ENCODE measurements around the gene STXBP6. TPM values are rescaled to one million over a fixed set of nuclear protein-coding genes. Genes with fewer than 3 reads are reported as not detected.

STXBP6 gene
- total RNA-seq, 1 experiment from 2014 or later: 0.27 TPM

GRCh38 chr14:25052385-25052784 is 2.4 kb upstream of the STXBP6 start (continued):
- TF ChIP-seq ZBTB33 (IDR thresholded peaks at IDR 0.05; ENCODE audit: extremely low read depth, insufficient replicate concordance, low read length) (no peak), YY1 (IDR thresholded peaks at IDR 0.05; ENCODE audit: extremely low read depth, insufficient replicate concordance, low read depth, low read length) (no peak), RAD21 (IDR thresholded peaks at IDR 0.05; ENCODE audit: low read depth) (no peak), SRF (IDR thresholded peaks at IDR 0.05; ENCODE audit: low read depth) (no peak)

- POLR2A ChIA-PET: no interaction called here
Observed at GRCh38 chr14:25050269-25051150, 563 bp upstream of the STXBP6 start.

More at GRCh38 chr14:25050269-25051150, 563 bp upstream of the STXBP6 start:
- Histone ChIP-seq H3K4me1 (ENCODE audit: control insufficient read depth in 1 of 2, insufficient read depth in 2 of 2, low read length in 2 of 2) (no peaks in the 10 kb centered on the region), H4K20me1 (ENCODE audit: insufficient read depth) (no peaks in the 10 kb centered on the region), H3K27ac (ENCODE audit: low read depth, low read length) (no peak overlapping the region), H3K4me3 (replicated peaks in 1 of 2; ENCODE audit: low read depth in 1 of 2, low read length in 2 of 2) (no peak overlapping the region), H3K9me3 (ENCODE audit: control insufficient read depth in 1 of 2, insufficient read depth in 1 of 2, low read depth in 1 of 2, low read length in 2 of 2) (peaks cover 0 to 7% of the 10 kb centered on the region in 2 experiments; a peak in 2 of 4 replicates), H3K79me2 (ENCODE audit: insufficient read depth, low read length) (no peaks in the 10 kb centered on the region), H3K27me3 (ENCODE audit: insufficient read depth, low read length) (no peaks in the 10 kb centered on the region), H3K36me3 (ENCODE audit: control insufficient read depth in 1 of 2, insufficient read depth in 2 of 2, low read length in 2 of 2) (no peaks in the 10 kb centered on the region), H2AFZ (ENCODE audit: low read depth, low read length, poor library complexity, severe bottlenecking) (no peak overlapping the region), H3K9me2 (ENCODE audit: insufficient read depth) (no peaks in the 10 kb centered on the region), H3K9ac (ENCODE audit: low read length) (no peak overlapping the region), H3K4me2 (ENCODE audit: low read length) (no peak overlapping the region)
- DNase-seq (ENCODE audit: low read depth, low spot score) (no peak), ATAC-seq (no peak)
- CTCF ChIA-PET: no interaction called here
- RAD21 ChIA-PET (ENCODE audit: low non-redundant PET in 1 of 2, low total read pairs in 2 of 2, uncharacterized antibody in 2 of 2, unreplicated experiment in 2 of 2): no interaction called here
- intact Hi-C loops (cut with micrococcal nuclease): no loop called here
- no peak for TF ChIP-seq ZNF274 (IDR thresholded peaks at IDR 0.05; ENCODE audit: low read depth, low read length)
- no peak for TF ChIP-seq EGR1 (IDR thresholded peaks at IDR 0.05; ENCODE audit: low read depth)
- no peak for TF ChIP-seq YY1 (IDR thresholded peaks at IDR 0.05; ENCODE audit: extremely low read depth, insufficient replicate concordance, low read depth, low read length)
- no peak for TF ChIP-seq CEBPB (IDR thresholded peaks at IDR 0.05; ENCODE audit: low read depth)
- no peak for TF ChIP-seq ZFX (IDR thresholded peaks at IDR 0.05)
- no peak for TF ChIP-seq MAX (IDR thresholded peaks at IDR 0.05)
- TF ChIP-seq FOSL1 (IDR thresholded peaks at IDR 0.05; ENCODE audit: low read depth): no peak
- TF ChIP-seq EZH2phosphoT487 (IDR thresholded peaks at IDR 0.05; ENCODE audit: borderline replicate concordance): no peak
- TF ChIP-seq RAD21 (IDR thresholded peaks at IDR 0.05; ENCODE audit: low read depth): no peak
- TF ChIP-seq SP1 (IDR thresholded peaks at IDR 0.05; ENCODE audit: low read depth): no peak
- no peak for TF ChIP-seq CTCF (IDR thresholded peaks at IDR 0.05 in 2 of 3, conservative IDR thresholded peaks at IDR 0.05 in 1 of 3; ENCODE audit: borderline replicate concordance in 1 of 3, insufficient read depth in 1 of 3, low read depth in 2 of 3, low read length in 2 of 3)
- no peak for TF ChIP-seq ELF1 (IDR thresholded peaks at IDR 0.05; ENCODE audit: borderline replicate concordance, low read depth)
- TF ChIP-seq SRF (IDR thresholded peaks at IDR 0.05; ENCODE audit: low read depth): no peak
- TF ChIP-seq CBX3 (IDR thresholded peaks at IDR 0.05; ENCODE audit: low read depth): no peak
- TF ChIP-seq ATF3 (IDR thresholded peaks at IDR 0.05): no peak
- no peak for TF ChIP-seq JUND (IDR thresholded peaks at IDR 0.05)
- no peak for TF ChIP-seq TCF7L2 (IDR thresholded peaks at IDR 0.05; ENCODE audit: borderline replicate concordance, extremely low read depth, insufficient read depth, insufficient read length)
- BruUV-seq (replicated peaks): no TSS peak

Data from HCT116 (cell line).